HepG2 (cell line): ENCODE data around the gene NKD1. TPM values are rescaled to one million over a fixed set of nuclear protein-coding genes. Genes with fewer than 3 reads are reported as not detected.

Experiments used
- AGO2 ChIP-seq: fragments of 200-400 bp; formaldehyde crosslinking; optimal IDR thresholded peaks from 2 replicates; pipeline ENCODE3; 2017; ENCODE audit warnings: mild to moderate bottlenecking, low read depth, low read length, moderate library complexity
- BCL3 ChIP-seq: sonication (generic); formaldehyde crosslinking; IDR thresholded peaks from 2 replicates; pipeline ENCODE4 v1.5.1; 2020; ENCODE audit warnings: mild to moderate bottlenecking, missing genetic modification reagents, moderate library complexity
- GABPA ChIP-seq, 2 experiments: IDR thresholded peaks; 2 replicates each; pipeline ENCODE4 v1.6.1; 2011 to 2016; ENCODE audit warnings: low read depth in 2 of 2, low read length in 1 of 2, missing biosample characterization in 1 of 2, missing genetic modification characterization in 1 of 2
- GZF1 ChIP-seq: sonication (generic); formaldehyde crosslinking; IDR thresholded peaks from 2 replicates; pipeline ENCODE4 v1.5.1; 2020; ENCODE audit warnings: mild to moderate bottlenecking, missing genetic modification reagents
- KDM1A ChIP-seq: IDR thresholded peaks from 2 replicates; pipeline ENCODE4 v1.6.1; 2016; ENCODE audit warnings: missing compliant biosample characterization
- PRPF4 ChIP-seq: fragments of 200-400 bp; formaldehyde crosslinking; IDR thresholded peaks from 2 replicates; pipeline ENCODE4 v1.6.1; 2016; ENCODE audit warnings: low read length, low read depth; ENCODE audit not compliant: poor library complexity, severe bottlenecking
- SP1 ChIP-seq, 2 experiments: fragments of 450-650 bp in 1 of 2; sonication (generic) in 1 of 2; formaldehyde crosslinking in 1 of 2; IDR thresholded peaks; 2 replicates each; pipeline versions ENCODE4 v1.4.0 to v1.6.1; 2016 to 2020; ENCODE audit warnings: missing genetic modification reagents in 1 of 2
- THAP11 ChIP-seq: IDR thresholded peaks from 2 replicates; pipeline ENCODE4 v1.6.1; 2016; ENCODE audit warnings: missing biosample characterization, missing genetic modification reagents
- U2AF2 ChIP-seq: fragments of 200-400 bp; formaldehyde crosslinking; IDR thresholded peaks from 2 replicates; pipeline ENCODE4 v1.6.1; 2017; ENCODE audit warnings: low read depth, mild to moderate bottlenecking, low read length
- ZBTB33 ChIP-seq: sonication (generic); formaldehyde crosslinking; IDR thresholded peaks from 2 replicates; pipeline ENCODE4 v1.4.0; 2020; ENCODE audit warnings: missing genetic modification reagents
- ZC3H4 ChIP-seq: sonication (generic); formaldehyde crosslinking; IDR thresholded peaks from 2 replicates; pipeline ENCODE4 v1.4.0; 2020; ENCODE audit warnings: missing genetic modification reagents, borderline replicate concordance
- ZFX ChIP-seq: sonication (generic); formaldehyde crosslinking; IDR thresholded peaks from 2 replicates; pipeline ENCODE4 v1.4.0; 2020; ENCODE audit warnings: mild to moderate bottlenecking, low read depth, missing genetic modification reagents, moderate library complexity
- ZIK1 ChIP-seq: sonication (generic); formaldehyde crosslinking; IDR thresholded peaks from 2 replicates; pipeline ENCODE4 v1.5.0; 2020; ENCODE audit warnings: mild to moderate bottlenecking, low read depth, missing genetic modification reagents, borderline replicate concordance
- ZNF326 ChIP-seq: sonication (generic); formaldehyde crosslinking; IDR thresholded peaks from 2 replicates; pipeline ENCODE4 v1.4.0; 2020; ENCODE audit warnings: missing genetic modification reagents, borderline replicate concordance
- ZNF501 ChIP-seq: sonication (generic); formaldehyde crosslinking; IDR thresholded peaks from 2 replicates; pipeline ENCODE4 v1.5.1; 2020; ENCODE audit warnings: mild to moderate bottlenecking, moderate library complexity, missing genetic modification reagents
- ZNF547 ChIP-seq: sonication (generic); formaldehyde crosslinking; IDR thresholded peaks from 2 replicates; pipeline ENCODE4 v1.5.1; 2020; ENCODE audit warnings: mild to moderate bottlenecking, missing genetic modification reagents
- ZNF572 ChIP-seq: sonication (generic); formaldehyde crosslinking; IDR thresholded peaks from 2 replicates; pipeline ENCODE4 v1.5.1; 2020; ENCODE audit warnings: mild to moderate bottlenecking, missing genetic modification reagents
- polyA plus RNA-seq, 8 experiments: library from polyadenylated mRNA; depleted of rRNA in 3 of 8; stranded (reverse) in 7 of 8; unstranded in 1 of 8; fragments of >200 nt; fragmentation: Illumina TruSeq in 4 of 8; extraction: Trizol in 4 of 8; gene quantifications; 2 replicates each; pipeline versions ENCODE4 v1.2.1 to v1.2.3, GENCODE V29; 2011 to 2016; ENCODE audit warnings: low read depth in 4 of 8, missing spikeins in 1 of 8, mixed read lengths in 1 of 8; ENCODE audit not compliant: insufficient read depth in 1 of 8
- total RNA-seq, 5 experiments: library from RNA; depleted of rRNA; stranded (reverse); fragments of >200 nt; fragmentation: Illumina TruSeq; extraction: Trizol; gene quantifications; 2 replicates each; pipeline ENCODE4 v1.2.3, GENCODE V29; 2016; ENCODE audit warnings: low read depth in 1 of 5
- TF ChIP-seq, protein P1 (sequence below): sonication (generic); formaldehyde crosslinking; IDR thresholded peaks from 2 replicates; pipeline ENCODE4 v1.4.0; 2020; ENCODE audit warnings: mild to moderate bottlenecking, missing genetic modification reagents, borderline replicate concordance
- TF ChIP-seq, protein P2 (sequence below): sonication (generic); formaldehyde crosslinking; IDR thresholded peaks from 2 replicates; pipeline ENCODE4 v1.4.0; 2020; ENCODE audit warnings: mild to moderate bottlenecking, missing genetic modification reagents

Gene NKD1
- total and polyA plus RNA-seq, 2 of the 13 experiments (the other 11 are each of a cell fraction or from before 2014, with no cell fraction given) = 70.4 to 121 TPM

DNA sequence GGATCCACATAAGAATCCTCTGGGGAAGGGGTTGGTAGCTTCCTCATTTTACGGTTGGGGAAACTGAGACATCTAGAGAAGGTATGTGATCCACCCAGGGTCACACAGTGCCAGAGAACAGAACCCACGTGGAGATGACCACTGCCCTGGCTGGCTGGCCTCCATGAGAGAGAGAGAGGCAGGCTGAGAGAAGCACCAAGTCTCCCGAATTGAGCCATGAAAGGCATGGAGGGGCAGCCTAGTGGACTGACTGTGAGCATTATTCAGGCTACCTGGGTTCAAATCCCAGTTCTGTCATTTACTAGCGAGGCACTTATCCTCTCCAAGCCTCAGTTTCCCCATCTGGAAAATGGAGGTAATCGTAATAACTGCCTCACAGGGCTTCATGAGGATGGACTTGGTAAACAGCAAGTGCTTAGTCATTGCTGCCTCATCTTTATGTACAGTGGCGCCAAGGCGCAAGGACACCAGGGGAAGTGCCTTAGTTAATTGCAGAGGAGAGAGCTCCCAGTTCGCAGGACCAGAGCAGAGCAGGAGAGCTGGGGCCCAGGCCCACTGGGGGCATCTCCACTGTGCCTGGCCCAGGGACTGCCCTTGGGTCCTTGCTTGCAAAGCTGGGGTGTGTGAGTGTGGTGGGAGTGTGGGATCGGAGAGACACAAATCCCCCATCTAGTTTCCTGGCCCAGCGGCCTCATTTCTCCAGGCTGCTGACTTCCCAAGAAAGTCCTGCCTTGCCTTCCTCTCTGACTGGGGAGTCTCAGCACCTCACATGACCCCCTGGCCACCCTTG is 71.7 kb downstream of the NKD1 start (continued):
- TF ChIP-seq, protein P1, sequence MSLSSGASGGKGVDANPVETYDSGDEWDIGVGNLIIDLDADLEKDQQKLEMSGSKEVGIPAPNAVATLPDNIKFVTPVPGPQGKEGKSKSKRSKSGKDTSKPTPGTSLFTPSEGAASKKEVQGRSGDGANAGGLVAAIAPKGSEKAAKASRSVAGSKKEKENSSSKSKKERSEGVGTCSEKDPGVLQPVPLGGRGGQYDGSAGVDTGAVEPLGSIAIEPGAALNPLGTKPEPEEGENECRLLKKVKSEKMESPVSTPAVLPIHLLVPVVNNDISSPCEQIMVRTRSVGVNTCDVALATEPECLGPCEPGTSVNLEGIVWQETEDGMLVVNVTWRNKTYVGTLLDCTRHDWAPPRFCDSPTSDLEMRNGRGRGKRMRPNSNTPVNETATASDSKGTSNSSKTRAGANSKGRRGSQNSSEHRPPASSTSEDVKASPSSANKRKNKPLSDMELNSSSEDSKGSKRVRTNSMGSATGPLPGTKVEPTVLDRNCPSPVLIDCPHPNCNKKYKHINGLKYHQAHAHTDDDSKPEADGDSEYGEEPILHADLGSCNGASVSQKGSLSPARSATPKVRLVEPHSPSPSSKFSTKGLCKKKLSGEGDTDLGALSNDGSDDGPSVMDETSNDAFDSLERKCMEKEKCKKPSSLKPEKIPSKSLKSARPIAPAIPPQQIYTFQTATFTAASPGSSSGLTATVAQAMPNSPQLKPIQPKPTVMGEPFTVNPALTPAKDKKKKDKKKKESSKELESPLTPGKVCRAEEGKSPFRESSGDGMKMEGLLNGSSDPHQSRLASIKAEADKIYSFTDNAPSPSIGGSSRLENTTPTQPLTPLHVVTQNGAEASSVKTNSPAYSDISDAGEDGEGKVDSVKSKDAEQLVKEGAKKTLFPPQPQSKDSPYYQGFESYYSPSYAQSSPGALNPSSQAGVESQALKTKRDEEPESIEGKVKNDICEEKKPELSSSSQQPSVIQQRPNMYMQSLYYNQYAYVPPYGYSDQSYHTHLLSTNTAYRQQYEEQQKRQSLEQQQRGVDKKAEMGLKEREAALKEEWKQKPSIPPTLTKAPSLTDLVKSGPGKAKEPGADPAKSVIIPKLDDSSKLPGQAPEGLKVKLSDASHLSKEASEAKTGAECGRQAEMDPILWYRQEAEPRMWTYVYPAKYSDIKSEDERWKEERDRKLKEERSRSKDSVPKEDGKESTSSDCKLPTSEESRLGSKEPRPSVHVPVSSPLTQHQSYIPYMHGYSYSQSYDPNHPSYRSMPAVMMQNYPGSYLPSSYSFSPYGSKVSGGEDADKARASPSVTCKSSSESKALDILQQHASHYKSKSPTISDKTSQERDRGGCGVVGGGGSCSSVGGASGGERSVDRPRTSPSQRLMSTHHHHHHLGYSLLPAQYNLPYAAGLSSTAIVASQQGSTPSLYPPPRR (CRISPR knock-in tag) = no peak
- TF ChIP-seq GABPA (IDR thresholded peaks at IDR 0.05; ENCODE audit: low read depth, low read length) (no peak), GABPA (CRISPR knock-in tag; IDR thresholded peaks at IDR 0.05; ENCODE audit: low read depth) (no peak), GZF1 (no peak), ZNF501 (peak; percentile 58; the same call in 1 of the 2 replicates), PRPF4 (no peak), ZNF326 (0 out of 2 replicates have a peak, but pooled peaks have one; percentile 6), BCL3 (CRISPR knock-in tag) (peak; percentile 58; the same call in 1 of the 2 replicates), ZC3H4 (no peak), ZIK1 (no peak), U2AF2 (no peak), SP1 (IDR thresholded peaks at IDR 0.05) (no peak), SP1 (CRISPR knock-in tag; IDR thresholded peaks at IDR 0.05) (no peak), ZNF572 (CRISPR knock-in tag) (no peak), ZNF547 (CRISPR knock-in tag) (no peak), ZBTB33 (peak; percentile 98), ZFX (CRISPR knock-in tag) (no peak), AGO2 (peak; percentile 95), THAP11 (CRISPR knock-in tag) (no peak), KDM1A (no peak)
- TF ChIP-seq, protein P2, sequence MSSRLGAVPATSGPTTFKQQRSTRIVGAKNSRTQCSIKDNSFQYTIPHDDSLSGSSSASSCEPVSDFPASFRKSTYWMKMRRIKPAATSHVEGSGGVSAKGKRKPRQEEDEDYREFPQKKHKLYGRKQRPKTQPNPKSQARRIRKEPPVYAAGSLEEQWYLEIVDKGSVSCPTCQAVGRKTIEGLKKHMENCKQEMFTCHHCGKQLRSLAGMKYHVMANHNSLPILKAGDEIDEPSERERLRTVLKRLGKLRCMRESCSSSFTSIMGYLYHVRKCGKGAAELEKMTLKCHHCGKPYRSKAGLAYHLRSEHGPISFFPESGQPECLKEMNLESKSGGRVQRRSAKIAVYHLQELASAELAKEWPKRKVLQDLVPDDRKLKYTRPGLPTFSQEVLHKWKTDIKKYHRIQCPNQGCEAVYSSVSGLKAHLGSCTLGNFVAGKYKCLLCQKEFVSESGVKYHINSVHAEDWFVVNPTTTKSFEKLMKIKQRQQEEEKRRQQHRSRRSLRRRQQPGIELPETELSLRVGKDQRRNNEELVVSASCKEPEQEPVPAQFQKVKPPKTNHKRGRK (CRISPR knock-in tag) = no peak
